ENCODE results near the gene TEKTIP1. TPM values are rescaled to one million over a fixed set of nuclear protein-coding genes. Genes with fewer than 3 reads are reported as not detected.
"Not testable (repeated sequence)": the region's sequence is repeated elsewhere in the genome, so short reads cannot be mapped to it uniquely, and the experiment has no call there.

Gene TEKTIP1
- total RNA-seq, 2 experiments from 2014 or later: 4.3 to 6.6 TPM

DNA sequence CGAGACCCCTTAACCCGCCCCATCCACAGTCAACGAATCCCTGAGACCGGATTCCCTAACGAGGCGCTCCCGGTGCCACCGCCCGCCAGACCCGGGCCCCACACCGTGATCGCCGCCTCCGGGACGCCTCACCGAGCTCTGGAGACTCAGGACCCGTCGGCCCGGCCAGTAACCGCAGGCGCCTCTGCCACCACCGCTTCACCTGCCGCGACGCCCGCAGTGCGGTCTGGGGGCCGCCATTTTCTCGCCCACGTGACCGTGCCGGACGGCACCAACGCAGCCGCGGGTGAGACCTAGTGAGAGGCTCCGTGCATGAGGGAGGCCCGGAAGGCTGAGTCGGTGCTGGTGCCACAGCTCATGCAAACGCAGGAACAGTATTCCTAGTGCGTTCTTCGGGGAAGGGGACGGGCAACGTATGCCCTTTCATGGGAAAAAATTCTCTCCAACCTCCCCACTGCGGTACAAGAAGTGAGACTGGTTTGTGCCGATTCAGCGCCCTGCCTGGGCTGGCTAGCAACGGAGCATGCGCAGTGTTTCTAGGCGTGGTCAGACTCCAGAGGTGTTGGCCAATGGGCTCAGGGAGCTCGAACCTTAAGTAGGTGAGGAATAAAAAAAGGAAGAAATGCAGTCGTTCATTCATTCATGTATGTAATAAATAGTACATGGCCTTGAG, 38.4 kb upstream of the TEKTIP1 start, which contains the start of gene DOHH:
Gene DOHH, minus strand, starts transcription at position 246 of the 673 bp plus-strand sequence. CDS start 3,860 bp downstream, outside the sequence.
- ChIA-PET POLR2A (interaction anchor here (1.0 to 1.8 kb wide), 7 partner anchors 10 to 485 kb away, joined by 3 to 8 read pairs (median 4); partner anchors contain the start of genes EEF2, MFSD12 and SMIM24), CTCF (interaction anchor here (0.5 to 3.4 kb wide), 6 partner anchors 12 to 123 kb away, joined by 3 to 23 read pairs (median 4); partner anchors contain the start of gene SMIM44)
- Mint-ChIP-seq H3K36me3 (ENCODE audit: low read depth) (peaks cover 19% of the 10 kb centered on the region), H3K9me3 (no peaks in the 10 kb centered on the region), H3K4me1 (peaks cover 36% of the 10 kb centered on the region), H3K27me3 (no peaks in the 10 kb centered on the region), H3K27ac (peak within 1 kb of the TSS; percentile 95), H3K4me3 (peak within 1 kb of the TSS; percentile 88)
- DNase-seq: peak; percentile 96

DNA sequence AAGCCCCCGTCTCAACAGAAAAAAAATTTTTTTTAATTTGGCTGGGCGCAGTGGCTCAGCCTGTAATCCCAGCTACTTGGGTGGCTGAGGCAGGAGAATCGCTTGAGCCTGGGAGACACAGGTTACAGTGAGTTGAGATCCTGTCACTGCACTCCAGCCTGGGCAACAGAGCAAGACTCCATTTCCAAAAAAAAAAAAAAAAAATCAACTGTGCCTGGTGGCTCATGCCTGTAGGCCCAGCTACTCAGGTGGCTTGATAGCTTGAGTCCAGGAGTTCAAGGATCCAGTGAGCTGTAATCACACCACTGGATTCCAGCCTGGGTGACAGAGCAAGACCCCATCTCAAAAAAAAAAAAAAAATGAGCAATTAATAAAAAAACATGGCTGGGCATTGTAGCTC, 37.2 kb upstream of the TEKTIP1 start:
- Mint-ChIP-seq H3K9me3 (no peaks in the 10 kb centered on the region), H3K36me3 (ENCODE audit: low read depth) (peaks cover 13% of the 10 kb centered on the region), H3K27ac (no peak overlapping the region), H3K27me3 (no peaks in the 10 kb centered on the region), H3K4me3 (no peak overlapping the region), H3K4me1 (peaks cover 40% of the 10 kb centered on the region)
- ChIA-PET CTCF (interaction anchor here (1.1 to 3.4 kb wide), 4 partner anchors 14 to 72 kb away, joined by 3 to 23 read pairs (median 4); partner anchors contain the start of gene SMIM44), POLR2A (no interaction called here)
- DNase-seq: no peak

DNA sequence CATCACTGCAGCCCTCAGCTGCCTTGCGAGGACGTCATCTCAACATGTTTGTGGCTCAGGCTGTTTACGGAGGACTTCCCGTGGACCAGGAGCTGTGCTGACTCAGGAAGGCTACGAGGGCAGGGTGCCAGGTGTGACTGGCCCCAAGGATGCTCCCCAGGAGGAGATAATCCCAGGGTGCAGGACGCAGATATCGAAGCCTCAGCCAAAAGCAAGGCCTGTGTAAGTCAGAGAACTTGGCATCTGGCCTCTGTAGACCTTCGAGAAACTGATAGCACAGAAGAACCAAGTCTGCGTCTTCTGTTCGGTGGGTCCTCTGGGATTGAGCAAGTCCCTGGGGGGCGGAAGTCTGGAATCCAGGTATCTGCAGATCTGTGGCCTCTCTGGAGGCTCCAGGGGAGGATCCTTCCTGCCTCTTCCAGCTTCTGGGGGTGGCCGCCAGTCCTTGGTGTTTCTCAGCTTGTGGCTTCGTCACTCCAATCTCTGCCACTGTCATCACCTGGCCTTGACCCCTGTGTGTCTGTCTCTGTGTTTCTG, 35.9 kb upstream of the TEKTIP1 start:
- ChIA-PET POLR2A (no interaction called here), CTCF (interaction anchor here (0.7 to 1.4 kb wide), 4 partner anchors 18 to 899 kb away, joined by 3 read pairs; no protein-coding TSS in a partner anchor)
- no peaks in the 10 kb centered on the region for H3K27me3 Mint-ChIP-seq
- H3K36me3 Mint-ChIP-seq (ENCODE audit: low read depth): peaks cover 14% of the 10 kb centered on the region
- H3K9me3 Mint-ChIP-seq: no peaks in the 10 kb centered on the region
- no peak overlapping the region for H3K27ac Mint-ChIP-seq
- H3K4me1 Mint-ChIP-seq: peaks cover 44% of the 10 kb centered on the region
- H3K4me3 Mint-ChIP-seq: no peak overlapping the region
- no peak for DNase-seq

DNA sequence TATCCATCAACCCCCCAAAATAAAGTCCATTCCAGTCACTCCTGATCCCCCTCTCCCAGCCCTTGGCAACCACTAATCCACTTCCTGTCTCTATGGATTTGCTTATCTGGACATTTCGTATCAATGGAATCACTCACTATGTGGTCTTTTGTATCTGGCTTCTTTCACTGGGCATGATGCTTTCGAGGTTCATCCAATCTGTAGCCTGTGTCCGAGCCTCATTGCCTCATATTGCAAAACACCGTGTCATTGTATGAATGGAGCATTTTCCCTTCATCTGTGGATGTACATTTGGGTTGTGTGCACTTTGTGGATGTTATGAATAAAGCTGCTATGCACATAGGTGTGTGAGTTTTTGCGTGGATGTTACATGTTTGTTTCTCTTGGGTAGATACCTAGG, 34.2 kb upstream of the TEKTIP1 start:
- Mint-ChIP-seq H3K4me1 (peaks cover 48% of the 10 kb centered on the region), H3K27me3 (no peaks in the 10 kb centered on the region), H3K4me3 (peak overlapping the region; percentile 88), H3K36me3 (ENCODE audit: low read depth) (peaks cover 25% of the 10 kb centered on the region), H3K27ac (peak overlapping the region; percentile 98), H3K9me3 (no peaks in the 10 kb centered on the region)
- POLR2A ChIA-PET: interaction anchor here (1.0 to 1.9 kb wide), 2 partner anchors 12 to 50 kb away, joined by 3 to 8 read pairs; no protein-coding TSS in a partner anchor
- CTCF ChIA-PET: interaction anchor here (0.6 to 0.7 kb wide), 4 partner anchors 8 to 204 kb away, joined by 3 to 7 read pairs (median 3); no protein-coding TSS in a partner anchor
- DNase-seq: no peak

DNA sequence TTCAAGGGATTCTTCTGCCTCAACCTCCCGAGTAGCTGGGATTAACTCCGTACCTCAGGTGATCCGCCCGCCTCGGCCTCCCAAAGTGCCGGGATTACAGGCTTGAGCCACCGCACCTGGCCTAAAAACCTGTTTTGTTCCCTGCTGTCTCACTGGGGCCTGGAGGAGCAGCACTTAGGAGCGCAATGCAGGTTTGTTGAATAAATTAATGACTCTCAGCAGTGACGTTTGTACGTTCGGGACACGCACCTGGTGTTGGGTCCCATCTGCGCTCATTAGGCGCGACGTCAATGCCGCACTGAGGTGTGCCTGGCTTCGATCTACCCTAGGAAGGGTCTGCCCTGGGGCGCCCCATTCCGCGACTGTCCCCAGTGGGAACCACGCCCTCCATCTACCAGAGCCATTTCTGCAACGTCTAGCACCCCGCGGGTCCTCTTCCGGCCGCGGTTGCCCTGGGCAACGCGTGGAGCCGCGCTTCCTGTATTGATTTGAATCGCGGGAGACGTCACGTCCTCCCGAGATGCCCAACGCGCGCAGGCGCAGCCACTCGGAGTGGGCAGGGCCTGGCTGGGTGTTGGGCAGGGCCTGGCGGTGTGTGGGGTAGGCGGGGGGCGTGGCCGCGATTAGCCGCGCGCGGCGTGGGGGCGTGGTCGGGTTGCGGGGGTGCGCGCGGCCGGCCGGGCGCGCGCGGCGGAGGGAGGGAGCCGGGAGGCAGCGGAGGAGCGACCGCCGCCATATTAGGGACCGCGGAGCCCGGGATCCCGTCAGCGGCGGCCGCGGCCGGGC, 33.2 kb upstream of the TEKTIP1 start, which contains the start of gene FZR1:
Gene FZR1, plus strand, starts transcription at position 714 of the 786 bp plus-strand sequence. CDS start 16,679 bp downstream, outside the sequence.
- Mint-ChIP-seq H3K27me3 (no peaks in the 10 kb centered on the region), H3K4me1 (peaks cover 45% of the 10 kb centered on the region), H3K36me3 (ENCODE audit: low read depth) (peaks cover 30% of the 10 kb centered on the region), H3K4me3 (peak within 1 kb of the TSS; percentile 88), H3K9me3 (no peaks in the 10 kb centered on the region), H3K27ac (peak within 1 kb of the TSS; percentile 98)
- peak; percentile 100 for DNase-seq
- ChIA-PET POLR2A (interaction anchor here (0.9 to 1.9 kb wide), 4 partner anchors 11 to 99 kb away, joined by 3 to 8 read pairs (median 6); partner anchors contain the start of gene MFSD12), CTCF (interaction anchor here (0.6 kb wide), 1 partner anchor 205 kb away, joined by 3 read pairs; no protein-coding TSS in a partner anchor)

DNA sequence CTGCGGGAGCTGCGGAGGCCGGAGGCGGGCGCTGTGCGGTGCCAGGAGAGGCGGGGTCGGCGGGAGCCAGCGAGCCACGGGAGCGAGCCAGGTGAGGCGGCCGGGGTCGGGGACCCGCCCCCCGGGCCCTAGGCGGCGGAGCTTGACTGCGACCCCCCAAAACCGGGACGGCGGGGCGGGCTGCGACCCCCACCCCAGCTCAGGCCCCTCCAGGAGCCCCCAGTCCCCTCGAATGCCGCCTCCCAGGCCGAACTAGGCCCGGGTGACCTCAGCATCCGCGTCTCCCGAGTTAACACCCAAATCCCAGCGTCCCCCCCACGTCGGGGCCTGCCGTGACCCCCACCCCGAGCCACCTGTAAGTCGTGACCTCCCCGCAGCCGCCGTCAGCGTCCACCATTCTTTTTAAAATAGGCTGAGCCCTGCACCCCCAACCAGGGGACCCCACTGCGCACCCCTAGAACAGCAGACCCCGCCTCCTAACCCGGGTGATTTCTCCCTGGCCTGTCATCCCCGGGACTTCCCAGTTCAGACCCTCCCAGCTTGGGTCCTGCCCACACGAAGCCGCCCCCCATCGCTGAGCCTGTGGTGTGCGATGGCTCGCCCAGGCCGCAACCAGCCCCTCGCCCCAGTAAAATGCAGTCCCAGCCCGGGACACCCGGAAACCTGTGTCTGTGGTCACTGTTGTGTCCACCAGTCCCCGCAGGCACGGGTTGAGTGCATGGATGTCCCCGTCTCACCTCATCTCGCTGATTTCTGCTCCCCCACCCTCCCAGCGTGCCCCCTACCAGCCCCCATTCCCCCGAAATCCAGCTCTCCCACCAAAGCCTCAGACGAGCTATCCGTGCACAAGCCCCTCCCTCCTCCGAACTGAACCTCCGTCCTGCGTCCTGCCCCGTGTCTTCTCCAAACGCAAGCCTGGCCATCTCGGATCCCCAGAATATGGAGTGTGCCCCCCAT, 32.3 kb upstream of the TEKTIP1 start:
- CTCF ChIA-PET: no interaction called here
- Mint-ChIP-seq H3K27ac (peak overlapping the region; percentile 84), H3K27me3 (no peaks in the 10 kb centered on the region), H3K4me1 (peaks cover 41% of the 10 kb centered on the region), H3K4me3 (peak overlapping the region; percentile 88), H3K36me3 (ENCODE audit: low read depth) (peaks cover 33% of the 10 kb centered on the region), H3K9me3 (no peaks in the 10 kb centered on the region)
- POLR2A ChIA-PET: interaction anchor here (0.6 to 1.9 kb wide), 6 partner anchors 10 to 330 kb away, joined by 3 to 8 read pairs (median 4); partner anchors contain the start of gene MFSD12
- DNase-seq: peak; percentile 38

DNA sequence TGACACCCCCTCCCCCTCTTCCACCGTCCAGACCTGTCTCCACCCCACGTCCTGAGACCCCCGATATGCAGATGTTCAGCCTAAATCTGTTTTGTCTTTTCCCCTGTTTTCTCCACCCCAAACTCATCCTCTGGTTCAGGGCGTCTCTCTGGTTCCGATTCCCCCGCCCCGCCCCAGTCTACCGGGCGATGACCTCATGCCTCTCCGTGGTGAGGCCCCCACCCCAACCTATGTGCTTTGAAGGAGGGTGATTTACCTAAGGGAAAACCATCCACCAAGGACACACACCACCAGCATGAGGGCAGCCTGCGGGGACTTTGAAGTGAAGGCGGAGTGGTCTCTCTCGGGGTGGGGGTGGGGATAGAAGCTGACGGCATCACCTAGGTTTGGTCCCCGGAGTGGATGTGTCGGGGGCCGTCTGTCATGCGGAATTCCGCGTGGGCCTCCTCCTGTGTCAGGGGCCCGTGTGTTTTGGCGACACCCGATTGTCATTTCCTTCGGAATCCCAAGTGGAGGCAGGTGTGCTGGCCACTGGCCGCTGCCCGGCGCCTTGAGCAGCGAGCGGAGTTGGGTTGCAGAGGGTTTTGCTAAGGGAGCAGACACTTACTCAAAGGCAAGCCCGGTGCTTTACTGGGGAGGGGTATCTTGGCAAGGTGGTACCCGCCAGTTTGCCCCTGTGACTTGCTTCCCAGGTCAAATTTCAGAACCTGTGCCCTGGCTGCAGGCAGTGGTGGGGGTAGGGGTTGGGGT, 31.4 kb upstream of the TEKTIP1 start:
- H3K27ac Mint-ChIP-seq: peak overlapping the region; percentile 84
- peak overlapping the region; percentile 88 for H3K4me3 Mint-ChIP-seq
- H3K27me3 Mint-ChIP-seq: no peaks in the 10 kb centered on the region
- DNase-seq: peak; percentile 47
- CTCF ChIA-PET: no interaction called here
- POLR2A ChIA-PET: interaction anchor here (1.0 to 1.6 kb wide), 3 partner anchors 10 to 331 kb away, joined by 4 to 8 read pairs (median 5); partner anchors contain the start of gene MFSD12
- peaks cover 33% of the 10 kb centered on the region for H3K36me3 Mint-ChIP-seq (ENCODE audit: low read depth)
- H3K4me1 Mint-ChIP-seq: peaks cover 41% of the 10 kb centered on the region
- H3K9me3 Mint-ChIP-seq: no peaks in the 10 kb centered on the region

DNA sequence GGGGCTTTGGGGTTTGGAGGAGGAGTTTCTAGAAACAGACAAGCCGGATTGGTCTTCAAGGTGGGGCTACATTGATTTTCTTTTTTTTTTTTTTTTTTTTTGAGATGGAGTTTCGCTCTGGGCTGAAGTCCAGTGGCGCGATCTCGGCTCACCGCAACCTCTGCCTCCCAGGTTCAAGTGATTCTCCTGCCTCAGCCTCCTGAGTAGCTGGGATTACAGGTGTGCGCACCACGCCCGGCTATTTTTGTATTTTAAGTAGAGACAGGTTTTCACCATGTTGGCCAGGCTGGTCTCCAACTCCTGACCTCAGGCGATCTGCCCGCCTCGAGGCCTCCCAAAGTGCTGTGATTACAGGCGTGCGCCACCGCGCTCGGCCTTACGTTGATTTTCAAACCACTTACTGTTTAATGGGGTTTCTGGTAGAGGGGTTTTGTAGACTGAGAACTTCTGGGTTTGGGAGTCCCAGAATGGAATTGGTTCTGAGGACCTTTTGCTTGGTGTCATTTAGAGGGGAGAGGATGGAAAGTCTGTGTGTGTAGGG, 30.8 kb upstream of the TEKTIP1 start:
- DNase-seq, H3K9me3 Mint-ChIP-seq, H3K27me3 Mint-ChIP-seq: not testable (repeated sequence)
- peak overlapping the region; percentile 11 for H3K27ac Mint-ChIP-seq
- peak overlapping the region; percentile 88 for H3K4me3 Mint-ChIP-seq
- H3K4me1 Mint-ChIP-seq: peaks cover 41% of the 10 kb centered on the region
- POLR2A ChIA-PET: interaction anchor here (0.6 kb wide), 1 partner anchor 29 kb away, joined by 3 read pairs; no protein-coding TSS in a partner anchor
- H3K36me3 Mint-ChIP-seq (ENCODE audit: low read depth): peaks cover 33% of the 10 kb centered on the region
- CTCF ChIA-PET: interaction anchor here (0.7 kb wide), 1 partner anchor 77 kb away, joined by 5 read pairs; the partner anchor contains the start of gene GIPC3

DNA sequence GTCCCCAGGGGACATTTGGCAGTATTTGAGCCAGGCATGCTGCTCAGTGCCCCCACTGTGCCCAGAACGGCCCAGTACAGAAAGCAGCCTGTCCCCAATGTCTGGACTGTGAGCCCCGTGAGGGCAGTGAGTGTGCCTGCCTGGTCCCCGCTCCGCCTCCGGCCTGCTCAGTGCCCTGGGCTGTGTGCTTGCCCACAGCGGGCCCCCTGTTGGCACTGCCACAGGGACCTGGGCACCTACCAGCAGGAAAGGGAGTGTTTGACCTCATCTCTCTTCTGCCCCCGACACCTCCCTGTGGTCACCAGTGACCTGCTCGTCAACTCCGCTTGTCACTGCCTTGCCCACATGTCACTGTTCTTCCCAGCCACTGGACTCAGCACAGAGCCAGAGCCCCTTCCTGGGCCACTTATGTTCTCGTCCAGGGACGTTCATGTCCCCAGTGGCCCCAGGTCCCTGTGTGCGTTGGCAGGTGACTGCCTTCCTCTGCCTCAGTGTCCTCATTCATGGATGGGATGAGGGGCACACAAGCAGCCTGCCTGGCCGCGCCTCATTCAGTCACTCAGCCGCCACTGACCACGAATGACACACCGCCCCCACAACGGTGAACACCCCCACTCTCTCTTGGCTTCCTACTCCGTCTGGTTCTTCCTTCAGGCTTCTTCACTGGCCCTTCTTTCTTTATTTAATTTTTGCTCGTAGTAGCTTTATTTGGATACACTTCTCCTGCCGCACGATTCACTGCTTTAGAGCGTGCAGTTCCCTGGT, 30.0 kb upstream of the TEKTIP1 start:
- H3K27me3 Mint-ChIP-seq: no peaks in the 10 kb centered on the region
- CTCF ChIA-PET: interaction anchor here (0.7 kb wide), 2 partner anchors 14 to 77 kb away, joined by 3 to 5 read pairs; partner anchors contain the start of gene GIPC3
- POLR2A ChIA-PET: interaction anchor here (0.6 kb wide), 1 partner anchor 30 kb away, joined by 3 read pairs; no protein-coding TSS in a partner anchor
- peaks cover 33% of the 10 kb centered on the region for H3K36me3 Mint-ChIP-seq (ENCODE audit: low read depth)
- H3K27ac Mint-ChIP-seq: no peak overlapping the region
- peaks cover 44% of the 10 kb centered on the region for H3K4me1 Mint-ChIP-seq
- DNase-seq: no peak
- H3K4me3 Mint-ChIP-seq: peak overlapping the region; percentile 88
- H3K9me3 Mint-ChIP-seq: no peaks in the 10 kb centered on the region

DNA sequence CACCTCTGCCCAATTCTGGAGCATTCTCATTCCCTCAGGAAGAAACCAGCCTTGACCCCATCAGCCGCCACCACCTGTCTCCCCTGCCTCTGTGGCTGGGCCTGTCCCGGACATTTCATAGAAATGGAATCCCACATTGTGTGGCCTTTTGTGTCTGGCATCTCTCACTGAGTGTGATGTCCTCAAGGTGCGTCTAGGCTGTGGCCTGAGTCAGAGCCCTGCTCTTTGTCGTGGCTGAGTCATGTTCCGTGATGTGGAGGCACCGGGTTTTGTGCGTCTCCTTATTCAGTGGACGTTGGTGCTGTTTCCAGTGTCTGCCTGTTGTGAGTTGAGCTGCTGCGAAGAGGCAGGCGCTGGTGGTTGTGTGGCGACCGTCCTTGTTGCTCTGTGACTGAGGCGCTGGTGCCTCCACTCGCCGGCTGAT, 29.4 kb upstream of the TEKTIP1 start:
- ChIA-PET CTCF (interaction anchor here (0.7 kb wide), 1 partner anchor 15 kb away, joined by 3 read pairs; no protein-coding TSS in a partner anchor), POLR2A (interaction anchor here (1.0 kb wide), 1 partner anchor 9 kb away, joined by 4 read pairs; the partner anchor contains the start of gene DOHH)
- H3K9me3 Mint-ChIP-seq: no peaks in the 10 kb centered on the region
- H3K4me3 Mint-ChIP-seq: peak overlapping the region; percentile 25
- H3K4me1 Mint-ChIP-seq: peaks cover 40% of the 10 kb centered on the region
- DNase-seq: no peak
- H3K27ac Mint-ChIP-seq: peak overlapping the region; percentile 27
- H3K27me3 Mint-ChIP-seq: no peaks in the 10 kb centered on the region
- H3K36me3 Mint-ChIP-seq (ENCODE audit: low read depth): peaks cover 33% of the 10 kb centered on the region

Measured in activated CD4-positive, alpha-beta memory T cell treated with anti-CD3 and anti-CD28 coated beads, Interleukin-2, amount 10 ng/mL, durations not matched to agents 7 days and 5 days (primary cell).